WTC11 (cell line): ENCODE results near the gene CPEB1. TPM values are rescaled to one million over a fixed set of nuclear protein-coding genes. Genes with fewer than 3 reads are reported as not detected.

Experiments used
- ATAC-seq: fragments of 200-7000 bp; cut with Tn5 transposase; 2 replicates; pipeline ENCODE4 v1.10.0; 2021; ENCODE audit warnings: mild to moderate bottlenecking, moderate library complexity
- CTCF ChIA-PET: fragments of 300-600 bp; sonication (Branson Sonifier 250); formaldehyde crosslinking; loops from one replicate; lab custom pipeline; 2021; ENCODE audit warnings: antibody characterized with exemption; lab: Charles Lee
- POLR2A ChIA-PET: fragments of 350-600 bp; sonication (Branson Sonifier 250); formaldehyde crosslinking; loops from one replicate; lab custom pipeline; 2021; ENCODE audit warnings: antibody characterized with exemption; lab: Charles Lee
- DNase-seq: peaks from one replicate; pipeline ENCODE4 v3.0.0; 2021; ENCODE audit warnings: low spot score
- H3K27ac Mint-ChIP-seq: 2 replicates; pipeline ENCODE4 v1.8.0; 2021; ENCODE audit warnings: mixed read lengths
- H3K27me3 Mint-ChIP-seq: 2 replicates; pipeline ENCODE4 v1.8.0; 2021; ENCODE audit warnings: low read depth, mild to moderate bottlenecking, moderate library complexity, mixed read lengths
- H3K36me3 Mint-ChIP-seq: 2 replicates; pipeline ENCODE4 v1.8.0; 2021; ENCODE audit warnings: mixed read lengths
- H3K4me1 Mint-ChIP-seq: 2 replicates; pipeline ENCODE4 v1.8.0; 2022; ENCODE audit warnings: mixed read lengths
- H3K4me3 Mint-ChIP-seq: 2 replicates; pipeline ENCODE4 v1.8.0; 2021; ENCODE audit warnings: mild to moderate bottlenecking, moderate library complexity, mixed read lengths
- H3K9me3 Mint-ChIP-seq: 2 replicates; pipeline ENCODE4 v1.8.0; 2021; ENCODE audit warnings: mixed read lengths
- ATF1 ChIP-seq: sonication (generic); formaldehyde crosslinking; IDR thresholded peaks from 2 replicates; pipeline ENCODE4 v1.8.1; 2023; ENCODE audit warnings: mild to moderate bottlenecking, moderate library complexity, missing genetic modification reagents
- FOXP4 ChIP-seq: sonication (generic); formaldehyde crosslinking; IDR thresholded peaks from 2 replicates; pipeline ENCODE4 v1.8.0; 2022; ENCODE audit warnings: mild to moderate bottlenecking, missing genetic modification reagents
- GTF2I ChIP-seq: fragments of 250-450 bp; sonication (Bioruptor Pico); conservative IDR thresholded peaks from 2 replicates; pipeline ENCODE4 v1.4.0; 2021; ENCODE audit warnings: mild to moderate bottlenecking
- HMGA2 ChIP-seq: fragments of 250-450 bp; sonication (Bioruptor Pico); IDR thresholded peaks from 2 replicates; pipeline ENCODE4 v1.4.0; 2021; ENCODE audit warnings: mild to moderate bottlenecking, moderate library complexity
- MYBL2 ChIP-seq: sonication (generic); formaldehyde crosslinking; IDR thresholded peaks from 2 replicates; pipeline ENCODE4 v1.8.1; 2023; ENCODE audit warnings: mild to moderate bottlenecking, moderate library complexity, missing genetic modification reagents
- NFYB ChIP-seq: sonication (generic); formaldehyde crosslinking; conservative IDR thresholded peaks from 2 replicates; pipeline ENCODE4 v1.8.0; 2022; ENCODE audit warnings: low read depth, missing genetic modification reagents
- NR1H2 ChIP-seq: sonication (generic); formaldehyde crosslinking; IDR thresholded peaks from 2 replicates; pipeline ENCODE4 v1.9.0; 2021; ENCODE audit warnings: mild to moderate bottlenecking, moderate library complexity, missing genetic modification reagents
- OVOL2 ChIP-seq: fragments of 250-450 bp; sonication (Bioruptor Pico); IDR thresholded peaks from 2 replicates; pipeline ENCODE4 v1.9.0; 2021; ENCODE audit warnings: mild to moderate bottlenecking, borderline replicate concordance
- RORB ChIP-seq: fragments of 250-450 bp; sonication (Bioruptor Pico); IDR thresholded peaks from 2 replicates; pipeline ENCODE4 v1.9.0; 2021; ENCODE audit warnings: mild to moderate bottlenecking
- STAT6 ChIP-seq: sonication (generic); formaldehyde crosslinking; conservative IDR thresholded peaks from 2 replicates; pipeline ENCODE4 v1.8.1; 2023; ENCODE audit warnings: mild to moderate bottlenecking, low read depth, missing genetic modification reagents, moderate library complexity
- TP53 ChIP-seq: sonication (generic); formaldehyde crosslinking; IDR thresholded peaks from 2 replicates; pipeline ENCODE4 v1.8.1; 2023; ENCODE audit warnings: mild to moderate bottlenecking, missing genetic modification reagents
- USF1 ChIP-seq: sonication (generic); formaldehyde crosslinking; IDR thresholded peaks from 2 replicates; pipeline ENCODE4 v1.8.0; 2022; ENCODE audit warnings: mild to moderate bottlenecking, missing genetic modification reagents
- ZBTB21 ChIP-seq: sonication (generic); formaldehyde crosslinking; IDR thresholded peaks from 2 replicates; pipeline ENCODE4 v1.8.1; 2023; ENCODE audit warnings: mild to moderate bottlenecking, missing genetic modification reagents, borderline replicate concordance
- ZNF121 ChIP-seq: sonication (generic); formaldehyde crosslinking; IDR thresholded peaks from 2 replicates; pipeline ENCODE4 v1.8.0; 2023; ENCODE audit warnings: missing genetic modification reagents
- ZNF219 ChIP-seq: sonication (generic); formaldehyde crosslinking; IDR thresholded peaks from 2 replicates; pipeline ENCODE4 v1.8.0; 2023; ENCODE audit warnings: missing genetic modification reagents, mild to moderate bottlenecking, borderline replicate concordance
- ZNF232 ChIP-seq: sonication (generic); formaldehyde crosslinking; IDR thresholded peaks from 2 replicates; pipeline ENCODE4 v1.8.0; 2022; ENCODE audit warnings: mild to moderate bottlenecking, missing genetic modification reagents
- ZNF671 ChIP-seq: fragments of 250-450 bp; sonication (Bioruptor Pico); IDR thresholded peaks from 2 replicates; pipeline ENCODE4 v1.8.0; 2021; ENCODE audit warnings: mild to moderate bottlenecking
- total RNA-seq: library from RNA; stranded (reverse); gene quantifications from 3 replicates; pipeline ENCODE4 v1.2.3, GENCODE V29; 2021
- TF ChIP-seq, protein P1 (sequence below): sonication (generic); formaldehyde crosslinking; IDR thresholded peaks from 2 replicates; pipeline ENCODE4 v1.8.1; 2023; ENCODE audit warnings: mild to moderate bottlenecking, moderate library complexity, missing genetic modification reagents
- TF ChIP-seq, protein P2 (sequence below): fragments of 250-450 bp; sonication (Bioruptor Pico); IDR thresholded peaks from 2 replicates; pipeline ENCODE4 v1.9.0; 2021; ENCODE audit warnings: mild to moderate bottlenecking, borderline replicate concordance

The CPEB1 gene
- total RNA-seq, 1 experiment from 2014 or later, result 2.5 TPM

DNA sequence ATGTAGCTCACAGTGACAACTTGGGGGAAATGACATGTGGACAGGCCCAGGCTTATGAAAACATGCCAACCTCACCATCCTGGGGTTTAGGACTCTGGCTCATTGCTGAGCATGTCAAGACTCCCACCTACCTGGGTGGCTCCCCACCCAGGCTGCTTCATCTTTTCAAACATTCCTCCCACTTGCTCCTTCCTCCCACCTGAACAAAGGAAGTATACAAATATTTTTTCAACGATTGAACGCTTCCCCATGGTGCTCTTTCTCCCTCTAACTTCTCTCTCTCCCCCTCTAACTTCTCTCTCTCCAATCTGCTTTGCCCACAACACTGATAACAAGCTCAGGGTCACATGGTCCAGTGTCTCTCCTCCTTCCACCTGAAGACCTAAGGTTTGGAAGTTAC lies 27.7 kb upstream of the CPEB1 start:
- Mint-ChIP-seq H3K27me3 (peaks cover 13% of the 10 kb centered on the region), H3K4me1 (peaks cover 3% of the 10 kb centered on the region), H3K36me3 (no peaks in the 10 kb centered on the region), H3K4me3 (no peak overlapping the region), H3K27ac (no peak overlapping the region), H3K9me3 (no peaks in the 10 kb centered on the region)
- CTCF ChIA-PET, result no interaction called here
- DNase-seq, result no peak
- POLR2A ChIA-PET, result no interaction called here
- TF ChIP-seq OVOL2 (CRISPR knock-in tag) (no peak), ZBTB21 (no peak), TP53 (CRISPR knock-in tag) (no peak), GTF2I (CRISPR knock-in tag) (no peak), ATF1 (CRISPR knock-in tag) (no peak), ZNF219 (CRISPR knock-in tag) (no peak), NFYB (CRISPR knock-in tag) (no peak), NR1H2 (CRISPR knock-in tag) (no peak), RORB (CRISPR knock-in tag) (no peak), STAT6 (CRISPR knock-in tag) (no peak), MYBL2 (no peak), HMGA2 (CRISPR knock-in tag) (no peak), ZNF671 (CRISPR knock-in tag) (no peak), ZNF121 (CRISPR knock-in tag) (no peak), FOXP4 (CRISPR knock-in tag) (no peak), ZNF232 (CRISPR knock-in tag) (no peak), USF1 (CRISPR knock-in tag) (no peak)
- TF ChIP-seq, protein P1, sequence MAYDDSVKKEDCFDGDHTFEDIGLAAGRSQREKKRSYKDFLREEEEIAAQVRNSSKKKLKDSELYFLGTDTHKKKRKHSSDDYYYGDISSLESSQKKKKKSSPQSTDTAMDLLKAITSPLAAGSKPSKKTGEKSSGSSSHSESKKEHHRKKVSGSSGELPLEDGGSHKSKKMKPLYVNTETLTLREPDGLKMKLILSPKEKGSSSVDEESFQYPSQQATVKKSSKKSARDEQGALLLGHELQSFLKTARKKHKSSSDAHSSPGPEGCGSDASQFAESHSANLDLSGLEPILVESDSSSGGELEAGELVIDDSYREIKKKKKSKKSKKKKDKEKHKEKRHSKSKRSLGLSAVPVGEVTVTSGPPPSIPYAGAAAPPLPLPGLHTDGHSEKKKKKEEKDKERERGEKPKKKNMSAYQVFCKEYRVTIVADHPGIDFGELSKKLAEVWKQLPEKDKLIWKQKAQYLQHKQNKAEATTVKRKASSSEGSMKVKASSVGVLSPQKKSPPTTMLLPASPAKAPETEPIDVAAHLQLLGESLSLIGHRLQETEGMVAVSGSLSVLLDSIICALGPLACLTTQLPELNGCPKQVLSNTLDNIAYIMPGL, result no peak
- TF ChIP-seq, protein P2, sequence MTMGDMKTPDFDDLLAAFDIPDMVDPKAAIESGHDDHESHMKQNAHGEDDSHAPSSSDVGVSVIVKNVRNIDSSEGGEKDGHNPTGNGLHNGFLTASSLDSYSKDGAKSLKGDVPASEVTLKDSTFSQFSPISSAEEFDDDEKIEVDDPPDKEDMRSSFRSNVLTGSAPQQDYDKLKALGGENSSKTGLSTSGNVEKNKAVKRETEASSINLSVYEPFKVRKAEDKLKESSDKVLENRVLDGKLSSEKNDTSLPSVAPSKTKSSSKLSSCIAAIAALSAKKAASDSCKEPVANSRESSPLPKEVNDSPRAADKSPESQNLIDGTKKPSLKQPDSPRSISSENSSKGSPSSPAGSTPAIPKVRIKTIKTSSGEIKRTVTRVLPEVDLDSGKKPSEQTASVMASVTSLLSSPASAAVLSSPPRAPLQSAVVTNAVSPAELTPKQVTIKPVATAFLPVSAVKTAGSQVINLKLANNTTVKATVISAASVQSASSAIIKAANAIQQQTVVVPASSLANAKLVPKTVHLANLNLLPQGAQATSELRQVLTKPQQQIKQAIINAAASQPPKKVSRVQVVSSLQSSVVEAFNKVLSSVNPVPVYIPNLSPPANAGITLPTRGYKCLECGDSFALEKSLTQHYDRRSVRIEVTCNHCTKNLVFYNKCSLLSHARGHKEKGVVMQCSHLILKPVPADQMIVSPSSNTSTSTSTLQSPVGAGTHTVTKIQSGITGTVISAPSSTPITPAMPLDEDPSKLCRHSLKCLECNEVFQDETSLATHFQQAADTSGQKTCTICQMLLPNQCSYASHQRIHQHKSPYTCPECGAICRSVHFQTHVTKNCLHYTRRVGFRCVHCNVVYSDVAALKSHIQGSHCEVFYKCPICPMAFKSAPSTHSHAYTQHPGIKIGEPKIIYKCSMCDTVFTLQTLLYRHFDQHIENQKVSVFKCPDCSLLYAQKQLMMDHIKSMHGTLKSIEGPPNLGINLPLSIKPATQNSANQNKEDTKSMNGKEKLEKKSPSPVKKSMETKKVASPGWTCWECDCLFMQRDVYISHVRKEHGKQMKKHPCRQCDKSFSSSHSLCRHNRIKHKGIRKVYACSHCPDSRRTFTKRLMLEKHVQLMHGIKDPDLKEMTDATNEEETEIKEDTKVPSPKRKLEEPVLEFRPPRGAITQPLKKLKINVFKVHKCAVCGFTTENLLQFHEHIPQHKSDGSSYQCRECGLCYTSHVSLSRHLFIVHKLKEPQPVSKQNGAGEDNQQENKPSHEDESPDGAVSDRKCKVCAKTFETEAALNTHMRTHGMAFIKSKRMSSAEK (CRISPR knock-in tag), result no peak
- no peak for ATAC-seq
